Activated CD8-positive, alpha-beta memory T cell treated with anti-CD3 and anti-CD28 coated beads, Interleukin-2, amount 50 U/mL, for 24 hours (primary cell): ENCODE results near the gene RACGAP1.
"Not testable (repeated sequence)": the region's sequence is repeated elsewhere in the genome, so short reads cannot be mapped to it uniquely, and the experiment has no call there.

Source experiments
- DNase-seq: peaks from one replicate; pipeline ENCODE4 v3.0.0-alpha.2; 2020; ENCODE audit errors: extremely low read depth

The RACGAP1 gene

DNA sequence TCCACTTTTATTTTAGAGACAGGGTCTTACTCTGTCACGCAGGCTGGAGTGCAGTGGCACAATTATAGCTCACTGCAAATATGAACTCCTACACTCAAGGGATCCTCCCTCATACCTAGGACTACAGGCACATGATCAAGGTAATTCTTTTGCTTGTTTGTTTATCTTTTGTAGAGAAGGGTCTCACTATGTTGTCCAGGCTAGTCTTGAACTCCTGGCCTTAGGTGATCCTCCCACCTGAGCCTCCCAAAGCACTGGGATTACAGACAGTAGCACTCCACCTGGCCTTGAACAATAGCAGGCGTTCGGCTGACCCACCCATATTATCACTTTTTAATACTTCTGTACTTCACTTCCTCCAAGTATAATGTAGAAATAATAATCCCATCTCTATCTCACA is 1.4 kb upstream of the RACGAP1 start:
- DNase-seq: no peak

DNA sequence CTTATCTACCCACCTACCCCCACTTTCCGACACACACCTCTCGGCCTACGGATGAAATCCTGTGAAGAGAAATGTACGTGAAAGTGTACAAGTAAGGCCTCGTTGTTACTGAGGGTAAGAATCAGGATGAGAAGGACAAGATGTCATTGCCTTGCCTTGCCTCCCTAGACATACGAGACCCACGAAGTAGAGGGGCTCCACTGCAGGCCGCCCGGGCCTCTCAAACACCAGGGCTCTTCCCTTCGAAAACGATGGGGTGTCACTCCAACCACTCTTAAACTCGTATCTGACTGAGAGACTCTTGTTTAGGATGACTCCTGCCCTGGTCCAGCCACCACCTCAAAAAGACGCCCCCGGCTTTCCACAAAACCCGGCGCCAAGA is 498 bp downstream of the RACGAP1 start:
- DNase-seq: no peak

DNA sequence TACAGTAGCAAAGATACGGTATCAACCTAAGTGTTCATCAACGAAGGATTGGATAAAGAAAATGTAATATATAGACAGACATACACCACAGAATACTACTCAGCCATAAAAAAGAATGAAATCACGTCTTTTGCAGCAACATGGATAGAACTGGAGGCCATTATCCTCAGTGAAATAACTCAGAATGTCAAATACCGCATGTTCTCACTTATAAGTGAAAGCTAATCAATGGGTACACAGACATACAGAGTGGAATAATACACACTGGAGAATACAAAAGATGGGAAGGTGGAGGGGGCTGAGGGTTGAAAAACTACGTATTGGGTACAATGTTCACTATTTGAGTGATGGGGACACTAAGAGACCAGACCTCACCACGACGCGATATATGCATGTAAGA is 1.1 kb downstream of the RACGAP1 start:
- no peak for DNase-seq

DNA sequence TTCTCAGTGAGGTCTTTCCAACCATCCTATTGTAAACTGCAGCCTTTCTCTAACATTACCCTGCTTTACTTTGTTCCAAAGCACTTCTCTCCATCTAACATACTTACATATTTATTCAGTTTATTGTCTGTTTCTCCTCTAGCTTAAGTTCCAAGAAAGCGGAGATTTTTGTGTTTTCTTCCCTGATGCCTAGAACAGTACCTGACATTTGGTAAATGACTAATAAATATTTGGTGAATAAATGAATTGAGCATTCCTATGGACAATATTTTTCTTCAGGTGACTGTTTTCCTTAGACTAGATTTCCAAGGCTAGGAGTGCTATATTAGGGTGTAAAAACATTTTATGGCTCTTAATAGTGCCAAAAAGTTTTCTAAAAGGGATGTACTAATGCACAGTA is 2.4 kb downstream of the RACGAP1 start:
- DNase-seq: no peak

DNA sequence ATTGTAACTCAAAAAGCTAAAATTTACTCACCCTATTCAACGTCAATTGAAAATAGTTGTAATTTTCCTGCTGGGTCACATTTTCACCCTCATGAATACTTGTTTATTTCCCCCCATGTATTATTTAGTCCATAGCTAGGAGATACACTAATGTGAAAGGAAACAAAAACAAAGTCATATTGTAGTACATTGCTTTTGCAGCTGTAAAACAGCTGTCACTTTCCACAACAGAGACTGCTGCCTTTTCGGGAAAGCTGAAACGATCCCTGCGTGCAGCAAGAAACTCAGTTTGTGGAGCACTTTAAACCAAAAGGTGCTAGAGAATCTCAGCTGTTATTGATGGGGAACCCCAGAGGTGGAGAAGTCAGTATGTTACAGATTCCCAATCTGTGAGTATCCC is 4.3 kb downstream of the RACGAP1 start:
- DNase-seq: no peak

DNA sequence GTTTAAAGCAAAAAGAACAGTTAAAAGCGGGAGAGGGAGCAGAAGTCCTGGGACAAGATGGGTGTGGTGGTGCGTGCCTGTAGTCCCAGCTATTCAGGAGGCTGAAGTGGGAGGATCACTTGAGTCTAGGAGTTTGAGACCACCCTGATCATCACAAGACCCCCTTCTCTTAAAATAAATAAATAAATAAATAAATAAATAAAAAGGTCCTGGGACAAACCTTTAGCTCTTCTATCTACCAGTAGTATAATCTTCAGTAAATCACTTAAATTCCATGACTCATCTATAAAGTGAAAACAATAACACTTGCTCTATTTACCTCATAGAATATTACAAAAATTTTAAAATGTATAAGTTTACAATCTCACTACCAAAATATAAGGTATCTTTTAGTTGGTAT is 5.8 kb downstream of the RACGAP1 start:
- DNase-seq: no peak

DNA sequence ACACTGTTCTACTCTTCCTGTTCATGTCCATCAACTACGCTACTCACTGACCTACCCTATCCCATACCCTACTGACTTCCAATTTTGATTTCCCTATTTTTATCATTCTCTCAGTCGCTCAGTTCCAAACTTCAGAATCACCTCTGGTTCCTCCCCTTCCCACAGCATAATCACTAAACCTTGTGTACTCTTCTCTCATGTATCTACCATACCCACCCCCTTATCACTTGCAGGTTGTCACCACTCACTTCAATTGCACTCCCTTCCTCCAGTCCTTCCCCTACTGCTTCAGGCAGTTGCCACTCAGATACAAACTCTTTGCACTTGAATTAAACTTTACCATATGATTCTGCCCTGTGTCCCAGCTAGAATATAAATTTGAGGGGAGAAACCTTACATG is 6.3 kb downstream of the RACGAP1 start:
- no peak for DNase-seq

DNA sequence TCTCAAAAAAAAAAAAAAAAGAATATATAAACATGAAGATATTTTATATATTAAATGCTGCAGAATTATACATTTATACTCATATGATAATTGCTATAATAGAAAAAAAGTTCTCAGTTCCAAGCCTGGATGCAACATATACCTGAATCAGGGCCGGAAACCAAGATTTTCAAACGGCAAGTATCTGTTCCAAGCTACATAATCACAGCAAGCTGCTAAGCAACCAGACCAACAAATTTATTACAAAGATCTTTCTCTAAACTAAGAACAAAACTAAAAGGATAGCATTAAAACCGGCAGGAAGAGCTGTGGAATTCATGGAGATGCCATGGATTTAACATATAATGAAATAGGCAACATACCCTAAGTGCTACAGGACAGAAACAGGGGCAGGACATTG is 7.1 kb downstream of the RACGAP1 start:
- DNase-seq: no peak

DNA sequence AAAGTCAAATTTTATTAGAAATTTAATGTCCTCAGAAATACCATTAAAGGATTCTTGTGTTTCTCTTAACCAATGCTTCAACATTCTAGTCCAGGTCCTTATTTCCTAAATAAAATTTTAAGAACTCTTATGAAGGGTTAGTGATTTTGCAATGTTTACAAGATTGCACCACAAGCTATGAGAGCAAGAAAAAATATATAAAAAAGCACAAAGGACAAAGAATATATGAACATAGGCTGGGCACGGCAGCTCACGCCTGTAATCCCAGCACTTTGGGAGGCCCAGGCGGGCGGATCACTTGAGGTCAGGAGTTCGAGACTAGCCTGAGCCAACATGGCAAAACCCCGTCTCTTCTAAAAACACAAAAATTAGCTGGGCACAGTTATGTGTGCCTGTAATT is 7.7 kb downstream of the RACGAP1 start:
- DNase-seq: no peak

DNA sequence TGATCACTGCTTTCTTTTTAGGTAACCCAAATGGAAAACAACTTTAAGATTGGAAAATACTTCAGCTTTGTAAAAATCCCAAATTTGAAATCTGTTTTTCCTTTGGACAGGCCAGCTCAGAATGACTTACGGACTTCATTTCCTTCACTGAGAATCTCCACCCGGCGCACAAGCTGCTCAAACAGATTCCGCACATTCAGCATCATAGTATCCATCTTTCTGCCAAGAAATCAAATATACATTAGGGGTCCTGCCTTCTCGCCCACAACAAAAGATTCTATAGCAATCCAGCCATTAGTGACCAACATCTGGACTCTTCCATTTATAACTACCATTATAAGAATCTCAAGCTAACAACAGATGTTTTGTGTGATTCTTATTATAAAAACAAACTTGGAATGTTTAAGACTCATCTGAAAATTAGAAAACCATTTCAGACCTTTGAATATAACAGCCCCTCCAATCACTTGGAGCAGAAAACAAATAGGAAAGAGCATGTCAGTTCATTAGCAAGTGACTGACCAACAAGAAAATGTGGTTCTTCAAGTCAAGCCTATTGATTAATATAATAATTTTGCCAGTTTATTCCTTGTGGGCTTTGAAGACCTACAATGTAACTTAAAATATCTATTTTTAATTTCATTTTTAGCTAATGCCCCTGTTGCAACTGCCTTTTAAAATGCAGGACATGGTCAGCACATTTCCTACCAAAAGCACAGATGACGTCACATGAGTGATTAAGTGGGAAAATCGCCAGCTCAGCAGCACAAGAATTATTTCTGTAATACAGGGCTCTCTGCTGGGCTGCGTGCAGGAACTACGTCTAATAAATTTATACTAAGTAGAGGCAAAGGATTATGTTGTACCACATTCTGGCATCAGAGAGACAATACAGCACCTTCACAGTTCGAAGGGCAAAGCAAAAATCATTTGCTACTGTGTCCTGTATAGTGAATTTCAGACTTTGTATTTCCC is 8.5 kb downstream of the RACGAP1 start:
- DNase-seq: no peak

DNA sequence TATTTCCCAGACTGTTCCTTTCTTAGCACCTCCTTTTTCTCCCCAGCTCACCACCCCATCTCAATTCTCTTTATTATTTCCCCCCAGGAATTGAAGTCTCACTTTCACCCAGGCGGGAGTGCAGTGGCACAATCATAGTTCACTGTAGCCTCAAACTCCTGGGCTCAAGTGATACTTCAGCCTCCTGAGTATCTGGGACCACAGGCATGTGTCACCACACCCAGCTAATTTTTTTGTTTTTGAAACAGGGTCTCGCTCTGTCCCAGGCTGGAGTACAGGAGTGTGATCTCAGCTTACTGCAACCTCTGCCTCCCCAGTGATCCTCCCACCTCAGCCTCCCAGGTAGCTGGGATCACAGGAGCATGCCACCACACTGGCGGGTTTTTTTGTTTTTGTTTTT is 11.0 kb downstream of the RACGAP1 start:
- no peak for DNase-seq

DNA sequence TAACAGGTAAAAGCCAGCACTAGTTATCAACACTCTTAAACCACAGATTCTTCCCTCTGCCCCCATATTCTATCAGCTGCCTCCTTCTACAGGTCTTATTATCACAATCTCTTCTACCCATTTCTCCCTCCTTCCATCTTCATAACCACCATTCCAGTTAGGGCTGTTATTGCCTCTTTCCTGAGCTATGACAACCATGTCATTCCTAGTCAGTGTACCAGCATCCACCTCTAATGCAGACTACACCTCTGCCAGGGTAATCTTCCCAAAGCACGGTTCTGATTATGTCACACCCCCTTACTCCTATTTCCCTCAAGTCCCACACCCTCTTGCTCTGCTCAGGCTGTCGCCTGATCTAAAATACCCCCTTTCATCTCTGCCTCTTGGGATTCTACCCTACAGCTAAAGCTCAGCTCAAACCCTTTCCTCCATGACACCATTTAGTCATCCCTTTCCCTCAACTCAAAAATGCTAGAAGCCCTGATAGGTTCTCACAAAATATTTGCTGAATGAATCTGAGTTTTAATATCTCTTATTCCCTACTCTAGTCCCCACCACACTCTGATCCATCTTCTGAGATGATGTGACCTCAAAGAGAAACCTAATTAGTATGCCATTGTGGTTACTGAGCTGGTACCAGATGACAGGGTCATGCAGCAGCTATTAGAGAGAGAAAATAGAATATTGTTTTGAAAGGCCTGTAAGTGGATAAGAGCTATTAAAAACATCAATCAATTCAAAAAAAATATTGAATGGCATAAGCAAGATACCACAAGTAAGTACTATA is 11.7 kb downstream of the RACGAP1 start:
- DNase-seq: no peak

DNA sequence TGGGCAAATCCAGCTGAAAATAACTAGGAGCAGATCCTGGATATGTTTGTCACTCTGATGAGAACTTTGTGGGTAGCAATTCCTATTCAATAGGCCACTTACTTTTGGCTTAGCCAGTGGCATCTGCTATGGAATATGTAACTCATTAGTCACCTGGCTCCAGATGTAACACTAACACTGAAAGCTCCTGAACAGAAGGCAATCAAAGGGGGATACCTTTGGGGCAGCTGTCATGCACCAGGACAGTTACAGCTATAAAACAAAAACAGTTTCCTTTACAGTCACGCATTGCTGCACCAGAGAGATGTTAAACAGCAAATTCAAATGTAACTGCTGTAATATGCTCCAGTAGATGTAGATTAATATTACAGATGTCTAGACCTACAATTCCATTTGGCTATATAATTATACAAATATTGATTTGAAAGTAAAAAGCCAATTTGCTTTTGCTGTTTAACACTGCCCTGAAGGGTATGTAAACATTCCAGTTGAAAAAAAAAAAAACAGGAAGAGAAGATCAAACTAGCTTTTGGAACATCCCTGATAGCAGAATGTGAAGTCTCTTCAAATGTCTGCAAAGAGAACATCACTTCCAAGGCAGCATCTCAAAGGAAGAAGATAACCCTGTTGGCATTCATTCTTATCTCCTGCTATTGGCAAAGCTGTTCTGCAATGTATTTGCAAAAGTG is 18.4 kb downstream of the RACGAP1 start:
- no peak for DNase-seq

DNA sequence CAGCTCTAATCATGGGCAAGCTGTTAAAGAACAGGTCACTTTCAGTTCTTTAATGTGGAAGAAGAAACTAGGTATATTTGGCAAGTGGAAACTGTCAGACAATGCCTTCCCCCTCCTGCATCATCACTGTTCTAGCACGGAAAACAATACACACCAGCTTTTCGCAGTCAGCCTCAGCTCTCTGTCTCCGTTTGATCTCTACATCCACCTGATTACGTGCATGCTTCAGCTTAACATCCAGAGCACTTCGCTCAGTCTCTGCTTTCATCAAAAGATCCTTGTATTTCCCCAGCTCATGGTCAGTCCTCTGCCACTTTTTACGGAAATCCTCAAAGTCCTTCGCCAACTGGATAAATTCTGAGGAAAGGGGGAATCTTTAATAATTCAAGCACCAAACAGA is 19.0 kb downstream of the RACGAP1 start:
- DNase-seq: no peak

DNA sequence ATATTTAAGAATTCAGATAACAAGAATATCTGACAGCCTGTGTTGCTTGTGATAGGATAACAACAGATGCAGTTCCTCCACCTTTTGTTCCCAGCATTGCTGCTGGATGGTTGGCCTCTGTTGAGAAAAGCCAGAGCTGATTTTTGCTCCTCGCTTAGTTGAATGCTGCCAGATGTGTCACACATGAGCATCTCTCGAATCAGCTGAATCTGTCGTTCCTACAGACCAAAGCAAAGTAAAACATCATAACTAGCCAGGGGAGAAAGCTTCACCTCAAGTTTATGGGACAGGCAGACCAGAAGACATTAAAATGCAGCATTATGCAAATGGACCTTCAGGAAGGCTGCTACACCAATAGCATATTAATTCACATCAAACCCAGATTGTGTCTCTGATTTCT is 20.1 kb downstream of the RACGAP1 start:
- no peak for DNase-seq

DNA sequence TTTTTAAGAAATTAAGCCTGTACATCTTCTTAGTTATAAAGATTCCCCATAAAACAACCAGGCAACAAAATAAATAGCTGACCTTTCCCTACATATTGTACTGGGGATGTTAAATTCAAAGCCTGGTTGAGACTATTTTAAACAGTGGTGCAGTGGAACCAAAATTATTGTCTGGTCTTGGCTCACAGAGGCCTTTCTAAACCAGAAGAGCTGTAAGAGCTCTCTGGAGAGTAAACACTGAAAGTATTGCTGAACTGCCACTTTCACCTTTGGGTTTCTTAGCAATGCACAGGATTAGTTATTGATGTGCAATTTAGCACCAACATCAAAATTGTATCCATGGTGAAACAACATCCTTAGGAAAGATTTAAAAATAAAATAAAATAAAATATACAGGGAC is 20.6 kb downstream of the RACGAP1 start:
- DNase-seq: no peak

DNA sequence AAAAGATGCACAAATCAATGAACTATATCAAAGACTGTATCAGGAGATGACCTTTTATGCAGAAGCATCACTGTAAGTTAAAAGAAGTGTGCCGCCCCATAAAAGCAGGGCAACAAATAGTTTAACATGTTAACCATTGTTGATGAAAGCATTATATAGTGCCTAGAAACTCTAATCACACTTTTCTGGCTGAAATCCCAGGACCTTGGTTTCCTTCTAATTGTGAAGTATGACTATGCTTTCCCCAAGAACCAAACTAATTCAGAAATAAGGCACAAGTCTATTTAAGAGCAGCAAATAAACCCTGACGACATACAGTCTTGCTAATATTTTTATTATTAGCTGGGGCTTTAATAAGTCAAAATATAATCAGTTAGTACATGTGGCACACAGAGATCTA is 21.7 kb downstream of the RACGAP1 start:
- DNase-seq: no peak

DNA sequence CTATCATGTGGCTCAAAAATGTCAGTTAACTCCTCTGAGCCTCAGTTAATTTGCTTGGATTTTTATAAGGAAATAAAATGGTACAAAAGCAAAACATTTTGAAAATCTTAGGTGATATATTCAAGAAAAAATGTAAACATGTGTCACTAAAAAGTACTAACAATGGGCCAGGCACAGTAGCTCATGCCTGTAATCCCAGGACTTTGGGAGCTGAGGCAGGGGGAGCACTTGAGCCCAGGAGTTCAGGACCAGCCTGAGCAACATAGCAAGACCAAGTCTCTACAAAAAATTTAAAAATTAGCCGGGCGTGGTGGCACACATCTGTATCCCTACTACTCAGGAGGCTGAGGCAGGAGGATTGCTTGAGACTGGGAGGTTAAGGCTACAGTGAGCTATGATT is 26.8 kb downstream of the RACGAP1 start:
- no peak for DNase-seq

DNA sequence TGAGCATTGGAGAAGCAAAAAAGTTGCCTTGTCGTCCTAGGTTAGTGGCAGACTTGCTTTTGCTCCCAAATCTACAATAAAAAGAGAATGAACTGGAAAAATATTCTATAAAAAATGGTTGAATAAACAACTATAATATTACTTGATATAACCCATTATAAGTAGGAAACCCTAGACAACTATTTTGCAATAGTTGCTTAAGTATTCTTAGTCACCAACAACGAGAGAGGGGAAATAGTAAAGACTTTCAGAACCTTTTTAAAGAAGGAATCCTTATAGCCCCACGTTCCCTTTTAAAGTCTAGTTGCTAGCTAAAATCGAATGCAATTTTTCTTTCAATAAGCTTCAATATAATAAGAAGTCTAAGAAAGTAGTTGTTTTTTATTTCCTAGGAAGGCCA is 35.0 kb downstream of the RACGAP1 start:
- DNase-seq: no peak

DNA sequence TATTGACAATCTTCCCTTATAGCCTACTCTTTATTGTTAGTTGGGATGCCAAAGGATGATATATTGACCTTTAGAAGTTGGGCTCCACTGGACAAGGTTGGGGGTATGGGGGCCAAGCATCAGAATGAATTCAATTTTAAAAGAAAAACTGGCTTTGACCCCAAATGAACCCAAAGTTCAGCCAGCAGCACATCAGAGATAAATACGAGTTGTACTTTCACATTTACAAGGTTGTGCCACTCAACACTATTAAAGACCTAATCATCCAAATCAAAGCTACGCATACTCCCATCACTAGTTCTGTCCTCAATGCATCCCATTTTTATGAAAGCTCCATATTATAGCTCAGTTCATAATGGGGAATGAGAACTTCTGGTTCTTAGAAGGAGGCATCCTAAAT is 35.9 kb downstream of the RACGAP1 start:
- not testable (repeated sequence) for DNase-seq

DNA sequence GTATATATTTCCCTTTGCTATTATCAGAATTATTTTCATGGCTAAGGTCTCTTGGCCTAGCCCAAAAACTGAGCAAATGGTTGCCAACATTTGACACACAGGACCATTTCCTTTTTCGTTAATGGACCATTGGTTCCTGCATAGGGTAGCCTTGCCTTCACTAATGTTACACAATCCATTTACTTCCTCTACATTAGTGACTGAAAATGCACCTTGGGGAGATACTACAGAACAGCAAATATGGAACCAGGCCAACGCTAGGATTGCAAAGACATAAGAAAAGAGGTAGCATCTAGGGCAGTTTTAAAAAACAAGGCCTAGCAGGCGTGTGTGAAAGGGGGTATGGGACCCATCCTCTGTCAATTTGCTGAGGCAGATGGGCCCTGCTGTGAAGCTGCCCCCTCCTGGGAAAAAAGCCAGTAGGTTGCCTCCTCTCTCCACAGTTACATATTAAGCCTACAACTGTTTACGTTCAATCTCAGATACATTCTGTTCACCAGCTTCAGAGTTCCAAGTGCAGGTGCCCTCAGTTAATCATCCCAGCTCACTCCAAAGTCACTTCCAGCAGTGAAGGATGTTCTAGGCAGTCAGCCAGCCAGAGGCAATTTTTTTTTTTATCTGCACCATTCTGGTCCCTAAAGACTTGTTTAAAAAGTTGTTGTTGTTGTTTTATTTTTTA is 37.5 kb downstream of the RACGAP1 start:
- DNase-seq: no peak

DNA sequence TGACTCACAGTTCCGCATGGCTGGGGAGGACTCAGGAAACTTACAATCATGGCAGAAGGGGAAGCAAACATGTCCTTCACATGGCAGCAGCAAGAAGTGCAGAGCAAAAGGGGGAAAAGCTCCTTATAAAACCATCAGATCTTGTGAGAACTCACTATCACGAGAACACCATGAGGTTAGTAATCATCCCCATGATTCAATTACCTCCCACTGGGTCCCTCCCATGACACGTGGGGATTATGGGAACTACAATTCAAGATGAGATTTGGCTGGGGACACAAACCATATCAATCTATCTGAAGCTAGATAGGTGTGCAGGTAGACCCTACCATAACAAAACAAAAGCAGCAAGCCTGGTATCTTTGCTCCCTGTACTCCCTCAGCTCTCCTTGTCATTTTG is 38.8 kb downstream of the RACGAP1 start:
- DNase-seq: not testable (repeated sequence)
